ENCODE results near the gene PFKP.

GRCh38 chr10:3147117-3147820 lies 79.9 kb downstream of the PFKP start:
- TF ChIP-seq CTCF (IDR thresholded peaks at IDR 0.05) (no peak), EP300 (IDR thresholded peaks at IDR 0.05) (no peak), POLR2AphosphoS5 (IDR thresholded peaks at IDR 0.05) (no peak)

Measured in esophagus muscularis mucosa (tissue), 4 donors.